Right atrium auricular region (tissue), 2 donors: ENCODE results near the gene OR4N2. TPM values are rescaled to one million over a fixed set of nuclear protein-coding genes. Genes with fewer than 3 reads are reported as not detected.
"Not testable (repeated sequence)": the region's sequence is repeated elsewhere in the genome, so short reads cannot be mapped to it uniquely, and the experiment has no call there.

Experiments used
- DNase-seq: peaks from one replicate; pipeline ENCODE4 v3.0.0-alpha.2; 2019; ENCODE audit warnings: low spot score
- H3K27ac ChIP-seq, 2 donors: fragments of 200-600 bp; sonication (generic); 1 replicate in 1 of 2; 2 replicates in 1 of 2; pipeline ENCODE4 v1.5.1; 2016 to 2019
- H3K27me3 ChIP-seq, 2 donors: fragments of 200-600 bp; sonication (generic); one replicate each; pipeline versions ENCODE4 v1.5.1 to v1.6.0; 2017 to 2019
- H3K36me3 ChIP-seq: fragments of 200-600 bp; sonication (generic); one replicate; pipeline ENCODE4 v1.5.1; 2016
- H3K4me1 ChIP-seq, 2 donors: fragments of 200-600 bp; sonication (generic); one replicate each; pipeline versions ENCODE4 v1.5.1 to v1.6.0; 2017 to 2019
- H3K4me3 ChIP-seq, 2 donors: fragments of 200-600 bp; sonication (generic); 1 replicate in 1 of 2; 2 replicates in 1 of 2; pipeline ENCODE4 v1.5.1; 2017 to 2019; ENCODE audit warnings: mild to moderate bottlenecking in 1 of 2, moderate library complexity in 1 of 2
- H3K9me3 ChIP-seq, 2 donors: fragments of 200-600 bp; sonication (generic); one replicate each; pipeline ENCODE4 v1.5.1; 2019
- total RNA-seq, 2 donors: library from RNA; depleted of rRNA; stranded (reverse); fragments of >200 nt; gene quantifications; one replicate each; pipeline ENCODE4 v1.1.0, GENCODE V29; 2016
- TF ChIP-seq, protein P1 (sequence below), 2 donors: fragments of 200-600 bp; sonication (generic); IDR thresholded peaks; one replicate each; pipeline ENCODE4 v1.5.1; 2019; ENCODE audit warnings: antibody characterized with exemption in 2 of 2

Gene OR4N2
- total RNA-seq, 2 donors from 2014 or later: not detected

DNA sequence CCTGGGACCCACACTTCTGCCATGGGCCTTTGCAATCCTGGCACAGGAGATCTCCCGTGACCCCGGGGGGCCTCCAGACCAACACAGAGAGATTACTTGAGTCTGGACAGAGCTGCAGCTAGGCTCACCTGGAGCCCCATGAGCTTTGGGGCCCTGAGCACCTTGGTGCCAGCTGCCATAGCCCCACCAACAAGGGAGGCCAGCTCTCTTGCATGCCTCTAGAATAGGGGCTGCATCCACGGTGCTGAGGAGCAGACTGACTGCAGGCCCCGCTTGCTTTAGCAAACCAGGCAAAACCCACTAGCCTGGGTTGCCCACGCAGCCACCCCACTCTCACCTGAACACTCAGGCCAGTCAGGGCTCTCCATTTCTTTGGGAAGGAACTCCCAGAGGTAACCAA lies 3.7 kb upstream of the OR4N2 start:
- TF ChIP-seq, protein P1, sequence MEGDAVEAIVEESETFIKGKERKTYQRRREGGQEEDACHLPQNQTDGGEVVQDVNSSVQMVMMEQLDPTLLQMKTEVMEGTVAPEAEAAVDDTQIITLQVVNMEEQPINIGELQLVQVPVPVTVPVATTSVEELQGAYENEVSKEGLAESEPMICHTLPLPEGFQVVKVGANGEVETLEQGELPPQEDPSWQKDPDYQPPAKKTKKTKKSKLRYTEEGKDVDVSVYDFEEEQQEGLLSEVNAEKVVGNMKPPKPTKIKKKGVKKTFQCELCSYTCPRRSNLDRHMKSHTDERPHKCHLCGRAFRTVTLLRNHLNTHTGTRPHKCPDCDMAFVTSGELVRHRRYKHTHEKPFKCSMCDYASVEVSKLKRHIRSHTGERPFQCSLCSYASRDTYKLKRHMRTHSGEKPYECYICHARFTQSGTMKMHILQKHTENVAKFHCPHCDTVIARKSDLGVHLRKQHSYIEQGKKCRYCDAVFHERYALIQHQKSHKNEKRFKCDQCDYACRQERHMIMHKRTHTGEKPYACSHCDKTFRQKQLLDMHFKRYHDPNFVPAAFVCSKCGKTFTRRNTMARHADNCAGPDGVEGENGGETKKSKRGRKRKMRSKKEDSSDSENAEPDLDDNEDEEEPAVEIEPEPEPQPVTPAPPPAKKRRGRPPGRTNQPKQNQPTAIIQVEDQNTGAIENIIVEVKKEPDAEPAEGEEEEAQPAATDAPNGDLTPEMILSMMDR (IDR thresholded peaks at IDR 0.05): no peak
- Histone ChIP-seq H3K27ac (no peak overlapping the region), H3K36me3 (no peaks in the 10 kb centered on the region), H3K4me1 (no peaks in the 10 kb centered on the region), H3K9me3 (no peaks in the 10 kb centered on the region), H3K27me3 (no peaks in the 10 kb centered on the region), H3K4me3 (no peak overlapping the region)
- no peak for DNase-seq

DNA sequence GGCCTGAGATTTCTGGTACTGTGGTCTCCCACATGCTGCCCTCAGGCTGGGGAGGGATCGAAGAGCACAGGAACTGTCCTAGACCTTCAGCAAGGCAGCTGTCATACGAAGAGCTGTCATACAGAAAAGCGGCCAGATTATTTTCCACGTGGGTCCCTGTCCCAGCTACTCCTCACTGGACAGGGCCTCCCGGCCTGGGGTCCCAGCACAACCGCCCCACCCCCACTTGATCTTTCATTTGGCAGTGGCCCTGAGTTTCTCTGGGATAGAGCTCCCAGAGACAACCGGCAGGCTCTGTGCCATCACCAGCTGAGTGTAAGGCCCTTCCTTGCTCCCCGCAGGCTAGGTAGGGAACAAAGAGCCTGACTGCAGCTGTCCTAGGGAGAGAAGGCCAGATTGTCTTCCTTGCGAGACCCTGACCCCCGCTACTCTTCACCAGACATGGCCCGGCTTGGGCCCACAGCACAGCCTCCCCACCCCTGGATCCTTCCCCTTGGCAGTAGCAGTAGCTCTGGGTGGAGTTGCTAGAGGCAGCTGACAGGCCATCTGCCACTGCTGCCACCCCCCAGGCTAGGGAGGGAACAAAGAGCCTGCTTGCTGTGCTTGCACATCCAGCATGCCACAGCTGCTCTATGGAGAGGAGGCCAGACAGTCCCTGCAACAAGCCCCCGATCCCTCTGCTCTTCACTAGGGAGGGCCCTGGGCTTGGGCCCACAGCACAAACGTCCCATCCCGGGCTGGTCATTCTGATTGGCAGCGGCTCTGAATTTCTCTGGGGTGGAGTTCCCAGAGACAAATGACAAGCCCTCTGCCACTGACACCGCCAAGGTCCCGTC lies 3.1 kb upstream of the OR4N2 start:
- no peaks in the 10 kb centered on the region for H3K27me3 ChIP-seq
- no peak overlapping the region for H3K27ac ChIP-seq
- TF ChIP-seq, protein P1 (IDR thresholded peaks at IDR 0.05): no peak
- no peaks in the 10 kb centered on the region for H3K36me3 ChIP-seq
- H3K9me3 ChIP-seq: no peaks in the 10 kb centered on the region
- no peak for DNase-seq
- no peak overlapping the region for H3K4me3 ChIP-seq
- no peaks in the 10 kb centered on the region for H3K4me1 ChIP-seq

DNA sequence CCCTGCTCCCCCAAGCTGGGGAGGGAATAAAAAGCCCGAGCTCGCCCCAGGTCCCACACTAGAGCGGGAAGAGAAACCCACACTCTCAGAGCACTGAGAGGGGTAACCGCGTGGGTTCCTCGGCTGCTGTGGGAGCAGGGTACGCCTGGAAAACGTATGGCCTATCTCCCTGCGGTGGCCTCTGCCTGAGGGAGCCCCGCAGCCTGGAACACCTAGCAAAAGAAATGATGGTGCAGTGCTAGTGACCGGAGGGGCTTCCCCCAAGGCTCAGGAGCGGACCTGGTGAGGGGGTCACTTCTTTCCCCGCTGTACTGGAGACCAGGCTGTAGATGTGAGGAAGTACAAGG lies 2.5 kb upstream of the OR4N2 start:
- TF ChIP-seq, protein P1 (IDR thresholded peaks at IDR 0.05): no peak
- Histone ChIP-seq H3K27me3 (no peaks in the 10 kb centered on the region), H3K4me3 (no peak overlapping the region), H3K4me1 (no peaks in the 10 kb centered on the region), H3K36me3 (no peaks in the 10 kb centered on the region), H3K27ac (no peak overlapping the region), H3K9me3 (no peaks in the 10 kb centered on the region)
- no peak for DNase-seq

DNA sequence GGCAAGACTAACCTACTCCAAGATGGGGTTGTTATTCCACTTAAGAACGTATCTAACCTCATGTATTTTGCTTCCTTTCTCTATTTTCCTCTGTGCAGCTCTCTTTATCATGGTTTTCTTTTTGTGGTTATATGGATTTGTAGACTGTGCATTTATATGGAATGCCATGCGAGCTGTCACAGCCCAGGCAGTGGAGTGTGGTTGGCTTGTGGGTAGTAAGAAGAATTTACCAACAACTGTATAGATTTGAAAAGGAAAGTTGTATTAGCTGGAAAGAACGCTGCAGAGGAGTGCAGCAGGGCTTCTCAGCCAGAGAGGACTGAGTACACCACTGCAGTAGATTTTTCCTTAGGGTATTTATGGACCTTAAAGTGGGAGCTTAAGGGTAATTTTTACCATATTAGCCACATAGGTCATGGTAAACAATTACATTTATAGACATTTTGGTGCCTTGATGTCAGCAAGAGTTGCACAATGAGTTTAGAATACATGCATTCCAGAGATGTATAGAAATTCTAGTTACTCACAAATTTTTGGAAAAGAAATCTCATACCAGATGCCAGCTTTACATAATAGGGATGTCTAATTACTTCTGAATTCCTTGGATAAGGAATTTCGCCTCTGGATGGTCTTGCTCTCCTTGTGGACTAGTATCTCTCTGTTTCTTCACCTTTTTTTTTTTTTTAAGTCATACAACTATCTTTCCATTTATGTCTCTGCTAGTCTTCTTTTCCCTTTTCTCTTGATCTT lies 9.8 kb downstream of the OR4N2 start:
- not testable (repeated sequence) for DNase-seq, H3K27ac ChIP-seq, H3K9me3 ChIP-seq, H3K4me1 ChIP-seq, H3K4me3 ChIP-seq, H3K27me3 ChIP-seq, H3K36me3 ChIP-seq

DNA sequence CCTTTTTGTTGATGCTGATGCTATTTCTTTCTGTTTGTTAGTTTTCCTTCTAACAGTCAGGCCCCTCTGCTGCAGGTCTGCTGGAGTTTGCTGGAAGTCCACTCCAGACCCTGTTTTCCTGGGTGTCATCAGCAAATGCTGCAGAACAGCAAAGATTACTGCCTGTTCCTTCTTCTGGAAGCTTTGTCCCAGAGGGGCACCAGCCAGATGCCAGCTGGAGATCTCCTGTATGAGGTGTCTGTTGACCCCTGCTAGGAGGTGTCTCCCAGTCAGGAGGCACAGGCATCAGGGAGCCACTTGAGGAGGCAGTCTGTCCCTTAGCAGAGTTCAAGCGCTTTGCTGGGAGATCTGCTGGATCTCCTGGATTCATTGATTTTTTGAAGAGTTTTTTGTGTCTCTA lies 16.3 kb downstream of the OR4N2 start:
- not testable (repeated sequence) for H3K27ac ChIP-seq, H3K36me3 ChIP-seq, DNase-seq, H3K4me1 ChIP-seq, H3K9me3 ChIP-seq, H3K4me3 ChIP-seq, H3K27me3 ChIP-seq

DNA sequence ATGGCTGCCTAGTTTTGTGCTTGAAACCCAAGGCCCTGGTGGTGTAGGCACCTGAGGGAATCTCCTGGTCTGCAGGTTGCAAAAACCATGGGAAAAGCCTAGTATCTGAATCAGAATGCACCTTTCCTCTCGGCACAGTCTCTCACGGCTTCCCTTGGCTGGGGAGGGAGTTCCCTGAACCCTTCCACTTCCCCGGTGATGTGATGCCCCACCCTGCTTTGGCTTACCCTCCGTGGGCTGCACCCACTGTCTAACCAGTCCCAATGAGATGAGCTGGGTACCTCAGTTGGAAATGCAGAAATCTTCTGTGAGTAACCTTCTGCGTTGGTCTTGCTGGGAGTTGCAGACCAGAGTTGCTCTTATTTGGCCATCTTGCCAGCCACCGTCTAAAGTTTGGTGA lies 17.4 kb downstream of the OR4N2 start:
- H3K27me3 ChIP-seq, H3K9me3 ChIP-seq, H3K27ac ChIP-seq, DNase-seq, H3K36me3 ChIP-seq, H3K4me3 ChIP-seq, H3K4me1 ChIP-seq: not testable (repeated sequence)

DNA sequence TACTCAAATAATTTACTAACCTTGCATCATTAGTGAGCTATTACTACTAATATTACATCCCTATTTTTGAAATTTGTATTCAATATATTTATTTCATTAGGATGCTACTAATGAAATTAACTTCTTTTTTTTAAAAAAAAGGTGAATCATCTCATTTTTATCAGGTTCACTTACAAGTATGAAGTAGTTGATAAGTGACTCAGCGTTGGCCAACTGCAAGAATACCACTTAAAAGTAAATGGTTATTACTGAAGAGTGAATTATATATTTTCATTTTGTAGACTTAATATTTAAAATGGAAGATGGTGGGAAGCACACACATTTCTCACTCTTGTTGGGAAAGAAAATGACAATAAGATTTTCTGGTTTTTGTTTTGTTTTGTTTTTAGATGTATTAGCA lies 19.6 kb downstream of the OR4N2 start:
- H3K4me1 ChIP-seq: no peaks in the 10 kb centered on the region
- no peaks in the 10 kb centered on the region for H3K36me3 ChIP-seq
- H3K4me3 ChIP-seq: no peak overlapping the region
- TF ChIP-seq, protein P1 (IDR thresholded peaks at IDR 0.05): no peak
- no peak for DNase-seq
- H3K27ac ChIP-seq: no peak overlapping the region
- no peaks in the 10 kb centered on the region for H3K27me3 ChIP-seq
- H3K9me3 ChIP-seq: no peaks in the 10 kb centered on the region
